Left ventricle myocardium inferior (tissue), 1 donor: ENCODE measurements around the gene DDAH2. TPM values are rescaled to one million over a fixed set of nuclear protein-coding genes. Genes with fewer than 3 reads are reported as not detected.

Experiments
- DNase-seq: peaks from one replicate; pipeline ENCODE4 v3.0.0-alpha.2; 2020
- H3K27ac ChIP-seq: fragments of 200-600 bp; replicated peaks from 2 replicates; pipeline ENCODE4 v1.8.0; 2021
- H3K27me3 ChIP-seq: fragments of 200-600 bp; 2 replicates; pipeline ENCODE4 v1.8.0; 2021; ENCODE audit warnings: low read depth
- H3K36me3 ChIP-seq: fragments of 200-600 bp; 2 replicates; pipeline ENCODE4 v1.8.0; 2021
- H3K4me1 ChIP-seq: fragments of 200-600 bp; 2 replicates; pipeline ENCODE4 v1.8.0; 2021
- H3K4me3 ChIP-seq: fragments of 200-600 bp; 2 replicates; pipeline ENCODE4 v1.8.0; 2021; ENCODE audit warnings: mild to moderate bottlenecking, moderate library complexity
- H3K9me3 ChIP-seq: fragments of 200-600 bp; replicated peaks from 2 replicates; pipeline ENCODE4 v1.8.0; 2021
- intact Hi-C: fragments of 100-400 bp; cut with micrococcal nuclease; formaldehyde crosslinking; loops from one replicate; pipeline ENCODE4 v1.11.0; 2022
- total RNA-seq: library from RNA; stranded (reverse); fragmentation: NEBNext Ultra II Directional; extraction: Animal tissue kit (Norgen Biotek cat#: 25700); gene quantifications from one replicate; pipeline ENCODE4 v1.2.1, GENCODE V29; 2021
- TF ChIP-seq, protein P1 (sequence below): fragments of 200-600 bp; IDR thresholded peaks from 2 replicates; pipeline ENCODE4 v1.8.0; 2021; ENCODE audit warnings: antibody characterized with exemption, mild to moderate bottlenecking, borderline replicate concordance
- donor health status: DM: no; HTN: yes; CAD: no; lungs with severe emphysema.

The DDAH2 gene
- total RNA-seq, 1 donor from 2014 or later = 36.1 TPM

DNA sequence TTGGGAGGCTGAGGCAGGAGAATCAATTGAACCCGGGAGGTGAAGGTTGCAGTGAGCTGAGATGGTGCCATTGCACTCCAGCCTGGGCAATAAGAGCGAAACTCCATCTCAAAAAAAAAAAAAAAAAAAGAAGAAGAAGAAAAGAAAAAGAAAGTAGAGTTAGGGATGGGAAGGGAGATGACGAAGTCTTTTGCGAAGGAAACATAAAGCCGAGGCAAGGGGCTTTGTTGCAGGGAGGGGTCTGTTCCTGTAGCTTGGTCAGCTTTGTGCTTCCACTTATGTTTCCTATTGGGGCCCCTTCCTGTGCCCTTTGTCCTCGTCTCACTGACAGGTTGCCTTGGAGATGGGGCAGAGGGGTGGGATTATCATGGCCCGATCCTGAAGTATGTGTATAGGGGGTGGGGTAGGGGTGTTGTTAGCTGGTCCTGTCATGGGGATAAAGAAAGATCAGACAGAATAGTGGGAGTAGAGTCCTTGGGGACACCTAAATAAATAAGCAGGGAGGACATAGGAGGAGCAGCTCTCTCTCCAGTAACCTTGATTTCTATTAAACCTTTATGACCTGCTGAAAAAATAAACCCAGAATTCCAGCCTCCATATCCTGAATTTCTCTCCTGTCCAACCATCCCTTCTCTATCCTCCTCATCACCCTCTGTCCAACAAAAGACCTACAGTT lies 8.4 kb upstream of the DDAH2 start:
- intact Hi-C loops = no loop called here
- no peaks in the 10 kb centered on the region for H3K27me3 ChIP-seq

DNA sequence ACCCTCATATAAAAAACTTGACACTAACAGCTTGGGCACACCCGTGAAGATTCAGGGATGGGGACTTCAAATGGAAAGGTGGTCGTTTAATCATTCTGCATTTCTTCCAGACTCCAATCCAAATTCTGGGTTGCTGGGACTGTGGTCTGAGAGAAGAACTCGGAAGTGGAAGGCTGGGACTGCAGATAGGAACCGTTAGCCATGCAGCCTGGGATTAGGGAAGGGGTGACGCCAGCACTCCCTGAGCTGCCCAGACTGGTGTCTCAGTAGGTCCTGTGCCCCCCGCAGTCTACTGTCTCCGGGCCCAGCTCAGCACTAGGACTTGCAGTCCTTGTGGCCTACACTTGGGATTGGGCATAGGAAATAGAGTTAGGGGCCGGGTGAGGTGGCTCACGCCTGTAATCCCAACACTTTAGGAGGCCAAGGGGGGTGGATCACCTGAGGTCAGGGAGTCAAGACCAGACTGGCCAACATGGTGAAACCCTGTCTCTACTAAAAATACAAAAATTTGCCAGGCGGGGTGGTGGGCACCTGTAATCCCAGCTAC lies 7.7 kb upstream of the DDAH2 start:
- Histone ChIP-seq H3K9me3 (no peaks in the 10 kb centered on the region), H3K27me3 (no peaks in the 10 kb centered on the region), H3K4me1 (peaks cover 83% of the 10 kb centered on the region), H3K27ac (peak overlapping the region; percentile 96), H3K36me3 (peaks cover 22% of the 10 kb centered on the region), H3K4me3 (peak overlapping the region; percentile 83)
- TF ChIP-seq, protein P1, sequence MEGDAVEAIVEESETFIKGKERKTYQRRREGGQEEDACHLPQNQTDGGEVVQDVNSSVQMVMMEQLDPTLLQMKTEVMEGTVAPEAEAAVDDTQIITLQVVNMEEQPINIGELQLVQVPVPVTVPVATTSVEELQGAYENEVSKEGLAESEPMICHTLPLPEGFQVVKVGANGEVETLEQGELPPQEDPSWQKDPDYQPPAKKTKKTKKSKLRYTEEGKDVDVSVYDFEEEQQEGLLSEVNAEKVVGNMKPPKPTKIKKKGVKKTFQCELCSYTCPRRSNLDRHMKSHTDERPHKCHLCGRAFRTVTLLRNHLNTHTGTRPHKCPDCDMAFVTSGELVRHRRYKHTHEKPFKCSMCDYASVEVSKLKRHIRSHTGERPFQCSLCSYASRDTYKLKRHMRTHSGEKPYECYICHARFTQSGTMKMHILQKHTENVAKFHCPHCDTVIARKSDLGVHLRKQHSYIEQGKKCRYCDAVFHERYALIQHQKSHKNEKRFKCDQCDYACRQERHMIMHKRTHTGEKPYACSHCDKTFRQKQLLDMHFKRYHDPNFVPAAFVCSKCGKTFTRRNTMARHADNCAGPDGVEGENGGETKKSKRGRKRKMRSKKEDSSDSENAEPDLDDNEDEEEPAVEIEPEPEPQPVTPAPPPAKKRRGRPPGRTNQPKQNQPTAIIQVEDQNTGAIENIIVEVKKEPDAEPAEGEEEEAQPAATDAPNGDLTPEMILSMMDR = no peak
- intact Hi-C loops = no loop called here
- no peak for DNase-seq

More for the DNA sequence above, 8.4 kb upstream of the DDAH2 start:
- Histone ChIP-seq H3K4me1 (peaks cover 77% of the 10 kb centered on the region), H3K27ac (peak overlapping the region; percentile 96), H3K9me3 (no peaks in the 10 kb centered on the region), H3K36me3 (peaks cover 16% of the 10 kb centered on the region), H3K4me3 (peak overlapping the region; percentile 83)
- DNase-seq = no peak
- TF ChIP-seq, protein P1 = no peak

DNA sequence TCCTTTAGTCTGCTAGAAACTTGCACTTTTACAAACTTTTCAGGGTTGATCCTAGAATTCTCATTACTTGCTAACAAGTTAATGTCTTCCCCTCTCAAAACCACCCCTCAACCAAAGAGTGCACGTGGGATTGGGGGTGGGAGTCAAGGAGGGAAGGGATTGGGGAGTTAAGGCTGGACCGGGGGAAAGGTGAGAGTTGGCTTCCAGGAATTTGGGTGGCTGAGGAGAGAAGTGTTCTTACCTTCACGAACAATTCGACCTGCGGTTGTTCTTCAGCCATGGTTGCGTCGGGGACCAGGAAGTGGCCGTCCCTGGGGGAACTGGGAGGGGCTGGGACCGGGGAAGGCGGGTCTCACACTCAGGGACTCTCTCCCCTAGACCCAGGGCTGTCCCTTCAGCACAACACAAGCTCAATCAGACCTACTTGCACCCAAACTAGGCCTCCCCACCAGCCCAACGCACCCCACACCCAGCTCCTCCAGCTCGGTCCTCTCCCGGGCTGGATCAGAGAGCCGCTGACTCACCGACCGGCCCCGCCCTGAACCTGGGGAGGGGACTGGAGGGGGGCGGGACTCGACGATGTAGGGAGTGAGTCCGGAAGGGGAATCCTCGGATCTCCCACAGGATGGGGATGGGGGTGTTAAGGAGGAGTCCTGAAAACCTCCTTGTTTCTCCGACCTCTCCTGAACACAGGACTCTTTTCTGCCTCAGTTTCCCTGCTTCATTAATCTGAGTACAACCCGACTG lies 7.1 kb upstream of the DDAH2 start, which contains the start of gene CLIC1:
Gene CLIC1, minus strand, starts transcription at position 510 of the 747 bp plus-strand sequence. Its CDS starts 230 bp downstream, at position 280.
- no peaks in the 10 kb centered on the region for H3K9me3 ChIP-seq
- intact Hi-C loops = no loop called here
- H3K27me3 ChIP-seq = no peaks in the 10 kb centered on the region
- DNase-seq = peak; percentile 85
- peaks cover 29% of the 10 kb centered on the region for H3K36me3 ChIP-seq
- TF ChIP-seq, protein P1 = no peak
- peaks cover 90% of the 10 kb centered on the region for H3K4me1 ChIP-seq
- H3K4me3 ChIP-seq = peak within 1 kb of the TSS; percentile 83
- H3K27ac ChIP-seq = peak within 1 kb of the TSS; percentile 96

DNA sequence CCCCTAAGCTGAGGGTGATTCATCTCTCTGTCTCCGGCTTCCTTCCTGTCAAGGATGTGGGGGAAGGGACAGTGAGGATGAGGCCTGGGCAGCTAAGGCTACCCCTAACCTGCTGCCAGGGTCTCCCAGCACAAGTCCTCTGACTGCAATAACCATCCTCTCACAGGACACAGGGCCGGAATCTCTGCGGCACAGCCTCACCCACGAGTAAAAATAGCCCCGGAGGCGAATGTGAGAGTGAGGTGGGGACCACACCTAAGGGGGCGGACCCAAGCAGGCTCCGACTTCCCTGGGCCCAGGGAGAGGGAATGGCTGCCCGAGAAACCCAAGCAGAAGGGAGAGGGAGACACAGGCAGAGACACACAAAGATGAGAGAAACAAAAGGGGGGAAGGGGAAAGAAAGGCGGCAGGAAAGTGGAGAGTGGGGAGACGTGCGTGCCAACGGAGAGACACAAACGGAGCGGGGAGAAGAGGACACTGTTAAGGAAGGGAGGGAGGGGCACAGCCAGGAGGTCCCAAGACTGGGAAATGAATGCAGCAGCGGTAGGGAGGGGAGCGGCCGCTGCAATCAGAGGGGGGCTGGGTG lies 5.8 kb upstream of the DDAH2 start:
- peak overlapping the region; percentile 83 for H3K4me3 ChIP-seq
- no peaks in the 10 kb centered on the region for H3K9me3 ChIP-seq
- H3K27ac ChIP-seq = peak overlapping the region; percentile 96
- H3K36me3 ChIP-seq = peaks cover 36% of the 10 kb centered on the region
- peaks cover 93% of the 10 kb centered on the region for H3K4me1 ChIP-seq
- DNase-seq = peak; percentile 38
- TF ChIP-seq, protein P1 = no peak
- H3K27me3 ChIP-seq = no peaks in the 10 kb centered on the region
- intact Hi-C loops = no loop called here

DNA sequence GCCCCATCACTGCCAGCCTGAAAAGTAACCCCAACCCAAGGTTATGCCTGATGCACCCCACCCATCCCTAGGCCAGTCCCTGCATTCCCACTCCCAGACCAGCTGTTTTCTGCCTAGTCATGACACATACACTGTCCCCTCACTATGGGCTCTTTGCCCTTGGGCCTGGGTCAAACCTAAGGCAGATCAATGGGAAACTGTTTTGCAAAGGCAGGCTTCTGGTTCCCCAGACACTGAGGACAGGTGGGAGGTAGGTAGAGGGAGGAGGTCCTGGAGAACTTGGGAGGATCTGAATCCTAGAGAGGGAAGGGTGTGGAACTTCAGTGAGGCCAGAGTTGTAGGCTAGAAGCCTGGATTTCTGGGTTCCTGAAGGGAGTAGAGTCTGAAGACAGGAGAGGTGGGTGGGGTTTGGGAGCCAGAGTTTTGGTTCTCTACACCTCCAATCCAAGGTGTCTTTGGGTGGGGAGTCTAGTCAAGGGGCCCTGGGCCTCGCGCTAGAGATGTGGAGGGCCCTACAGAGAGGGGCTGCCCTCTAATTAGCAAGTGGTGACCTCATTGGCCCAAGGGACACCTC lies 5.2 kb upstream of the DDAH2 start:
- Histone ChIP-seq H3K4me3 (peak overlapping the region; percentile 83), H3K27ac (peak overlapping the region; percentile 96), H3K36me3 (peaks cover 36% of the 10 kb centered on the region), H3K27me3 (no peaks in the 10 kb centered on the region), H3K9me3 (no peaks in the 10 kb centered on the region), H3K4me1 (peaks cover 96% of the 10 kb centered on the region)
- intact Hi-C loops = no loop called here
- no peak for DNase-seq
- TF ChIP-seq, protein P1 = no peak
